Cardiac atrium fibroblast (primary cell): ENCODE results near the gene ZCCHC14. TPM values are rescaled to one million over a fixed set of nuclear protein-coding genes. Genes with fewer than 3 reads are reported as not detected.

Experiments used
- total RNA-seq: library from RNA; depleted of rRNA; stranded (reverse); fragments of >200 nt; gene quantifications from 2 replicates; pipeline ENCODE4 v1.2.3, GENCODE V29; 2015

ZCCHC14 gene
- total RNA-seq = 5.1 and 5.7 TPM in 2 replicates

DNA sequence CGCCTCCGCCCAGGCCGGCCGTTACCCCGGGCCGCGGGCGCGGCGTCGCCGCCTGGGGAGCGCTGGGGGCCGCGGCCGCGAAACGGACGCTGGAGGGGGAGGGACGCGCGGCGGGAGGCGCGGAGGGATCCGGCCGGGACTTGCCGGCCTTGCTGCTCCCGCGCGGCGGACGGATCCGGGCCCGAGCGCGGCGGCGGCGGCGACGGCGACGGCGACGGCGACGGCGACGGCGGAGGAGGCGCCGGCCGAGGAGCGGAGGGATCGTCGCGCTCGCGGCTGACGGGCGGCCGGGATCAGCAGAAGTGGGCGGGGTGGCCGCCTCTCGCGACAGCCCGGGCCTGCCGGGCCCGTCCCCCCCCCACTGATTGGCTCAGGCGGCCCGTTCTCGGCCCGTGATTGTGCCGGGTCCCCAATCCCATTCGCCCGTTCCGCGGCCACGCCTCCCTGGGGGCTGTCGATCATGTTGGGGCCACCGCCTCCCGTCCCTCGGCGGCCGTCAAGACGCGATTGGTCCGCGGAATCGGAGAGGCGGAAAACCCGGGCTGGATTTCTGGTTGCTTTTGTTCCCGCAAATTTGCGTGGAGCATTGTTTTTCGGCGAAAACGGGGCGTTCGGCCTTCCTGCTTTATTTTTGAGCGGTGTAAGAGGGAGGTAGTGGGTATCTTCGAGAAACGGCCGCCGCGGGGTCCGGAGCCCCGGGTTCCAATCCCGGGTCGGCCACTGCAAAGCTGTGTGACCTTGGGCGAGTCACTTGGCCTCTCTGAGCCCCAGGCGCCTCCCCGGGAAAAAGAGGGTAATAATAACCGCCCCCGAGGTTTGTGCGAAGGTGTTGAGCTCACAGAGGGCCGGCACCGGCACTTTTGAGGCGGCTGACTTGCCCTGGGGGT is at the start of gene ZCCHC14:
TSS of gene ZCCHC14 (minus strand) at position 304 of the 887 bp plus-strand sequence. CDS start 786 bp downstream, outside the sequence.

DNA sequence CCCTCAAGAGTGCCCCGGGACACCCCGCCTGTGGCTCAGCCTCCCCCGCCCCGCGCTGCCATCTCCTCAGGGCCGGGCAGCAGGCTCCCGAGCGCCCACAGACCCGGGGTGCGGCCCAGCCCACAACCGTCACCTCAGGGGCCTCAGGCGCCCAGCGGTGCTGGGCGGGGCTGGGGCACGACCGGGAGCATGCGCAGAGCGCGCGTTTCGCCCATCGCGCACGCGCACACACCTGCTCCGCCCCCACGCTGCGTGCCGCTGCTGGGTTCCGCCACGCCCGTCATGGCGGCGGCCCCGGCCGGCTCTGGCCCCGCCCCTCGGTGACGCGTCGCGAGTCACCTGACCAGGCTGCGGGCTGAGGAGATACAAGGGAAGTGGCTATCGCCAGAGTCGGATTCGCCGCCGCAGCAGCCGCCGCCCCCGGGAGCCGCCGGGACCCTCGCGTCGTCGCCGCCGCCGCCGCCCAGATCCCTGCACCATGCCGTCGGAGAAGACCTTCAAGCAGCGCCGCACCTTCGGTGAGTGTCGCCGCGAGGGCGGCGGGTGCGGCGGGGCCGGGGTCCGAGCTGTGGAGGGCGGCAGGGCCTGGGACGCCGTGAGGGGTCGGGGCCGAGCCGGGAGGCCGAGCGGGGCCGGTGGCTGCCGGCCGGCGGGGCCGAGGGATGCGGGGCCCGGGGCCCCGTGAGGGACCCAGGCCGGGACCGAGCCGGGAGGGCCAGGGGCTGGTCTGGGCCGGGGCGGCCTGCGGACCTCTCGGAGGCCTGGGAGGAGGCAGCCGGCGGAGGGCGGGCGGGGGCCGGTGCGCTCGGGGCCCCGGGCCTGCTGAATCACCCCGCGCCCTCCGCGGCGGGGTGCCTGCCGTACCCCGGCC is 100.6 kb downstream of the ZCCHC14 start, which contains the start of gene MAP1LC3B:
TSS of gene MAP1LC3B (plus strand) at position 387 of the 871 bp plus-strand sequence. CDS start at position 479, 92 bp downstream.

DNA sequence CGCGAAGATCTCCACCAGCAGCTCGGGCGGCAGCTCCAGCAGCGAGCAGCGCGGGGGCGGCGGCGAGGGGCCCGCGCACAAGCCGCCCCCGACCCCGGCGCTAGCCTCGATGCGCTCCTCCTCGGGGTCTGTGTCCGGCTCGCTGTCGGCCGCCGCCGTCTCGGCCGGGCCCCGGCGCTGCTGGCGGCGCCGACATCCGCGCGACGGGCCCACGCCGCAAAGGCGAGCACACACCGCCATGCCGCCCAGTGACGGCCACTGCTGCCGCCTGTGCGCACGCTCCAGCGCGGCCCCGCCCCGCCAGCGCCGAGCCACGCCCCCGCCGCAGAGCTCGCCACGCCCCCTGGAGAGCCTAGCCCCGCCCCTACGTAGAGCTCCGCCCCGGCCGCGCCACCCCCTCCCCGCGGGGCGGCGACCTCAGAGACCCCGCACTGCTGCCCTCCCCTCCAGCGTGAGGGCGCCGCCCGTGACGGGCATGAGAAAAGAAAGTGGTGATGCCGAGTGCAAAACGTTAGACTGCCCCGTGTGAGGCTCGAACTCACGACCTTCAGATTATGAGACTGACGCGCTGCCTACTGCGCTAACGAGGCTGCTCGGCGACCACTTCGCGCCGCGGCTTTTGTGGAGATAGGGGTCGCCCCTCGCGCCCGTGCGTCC is 109.2 kb downstream of the ZCCHC14 start, which contains the start of gene FBXO31:
TSS of gene FBXO31 (minus strand) at position 272 of the 657 bp plus-strand sequence. CDS start at position 240, 32 bp downstream.

Other genes starting within 250 kb of the ZCCHC14 start
- gene C16orf95, start 175.6 kb downstream of the ZCCHC14 start, total RNA-seq = 0.36 and 1.6 TPM in 2 replicates
- 16.4 and 26.5 TPM in 2 replicates for gene FBXO31, start 109.2 kb downstream of the ZCCHC14 start, total RNA-seq
- 44.6 and 75.2 TPM in 2 replicates for gene MAP1LC3B, start 100.7 kb downstream of the ZCCHC14 start, total RNA-seq
- not detected in 2 replicates for gene JPH3, start 109.5 kb upstream of the ZCCHC14 start, total RNA-seq